ENCODE measurements around the gene TCERG1L.

- TF ChIP-seq POLR2A (IDR thresholded peaks at IDR 0.05) (no peak), CTCF (IDR thresholded peaks at IDR 0.05) (no peak)
Measured at GRCh38 chr10:131169146-131169545, 142.4 kb downstream of the TCERG1L start.
